ENCODE measurements around the gene RXFP1.

Gene RXFP1

DNA sequence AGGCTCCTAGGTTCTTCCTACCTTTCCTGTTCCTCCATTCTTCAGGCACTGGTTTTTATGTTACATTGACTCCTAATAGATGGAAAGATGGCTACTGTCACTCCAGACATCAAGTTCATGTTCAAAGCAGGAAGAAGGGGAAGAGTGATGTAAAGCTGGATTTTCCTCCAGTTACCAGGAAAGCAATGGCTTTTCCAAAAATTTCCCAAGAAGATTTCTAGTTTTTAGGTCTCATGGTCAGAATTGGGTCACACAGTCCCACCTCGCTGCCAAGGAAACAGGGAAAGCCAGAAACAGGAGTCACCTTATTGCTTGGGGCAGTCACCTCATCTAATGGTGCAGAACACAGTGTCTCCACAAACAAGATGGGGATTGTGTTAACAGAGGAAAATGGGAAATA lies 21.5 kb downstream of the RXFP1 start:
- DNase-seq, result no peak

DNA sequence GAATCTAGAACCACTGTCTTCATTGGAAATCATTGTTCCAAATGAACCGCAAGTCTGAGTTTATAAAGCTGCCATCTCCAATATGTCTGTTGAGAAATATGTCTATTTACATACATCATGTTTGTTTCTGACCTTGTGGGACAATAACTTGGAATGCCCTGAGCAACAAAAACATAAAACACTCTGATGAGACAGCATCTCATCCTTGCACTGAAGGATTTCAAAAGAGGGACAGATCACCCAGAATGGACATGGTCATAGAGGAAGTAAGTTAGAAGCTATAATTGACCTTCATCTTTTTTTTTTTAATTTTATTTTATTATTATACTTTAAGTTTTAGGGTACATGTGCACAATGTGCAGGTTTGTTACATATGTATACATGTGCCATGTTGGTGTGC lies 22.5 kb downstream of the RXFP1 start:
- no peak for DNase-seq

- DNase-seq, result no peak
Measured at GRCh38 chr4:158553364-158553763, 31.7 kb downstream of the RXFP1 start.

GRCh38 chr4:158560284-158560683 lies 38.6 kb downstream of the RXFP1 start:
- no peak for DNase-seq

DNA sequence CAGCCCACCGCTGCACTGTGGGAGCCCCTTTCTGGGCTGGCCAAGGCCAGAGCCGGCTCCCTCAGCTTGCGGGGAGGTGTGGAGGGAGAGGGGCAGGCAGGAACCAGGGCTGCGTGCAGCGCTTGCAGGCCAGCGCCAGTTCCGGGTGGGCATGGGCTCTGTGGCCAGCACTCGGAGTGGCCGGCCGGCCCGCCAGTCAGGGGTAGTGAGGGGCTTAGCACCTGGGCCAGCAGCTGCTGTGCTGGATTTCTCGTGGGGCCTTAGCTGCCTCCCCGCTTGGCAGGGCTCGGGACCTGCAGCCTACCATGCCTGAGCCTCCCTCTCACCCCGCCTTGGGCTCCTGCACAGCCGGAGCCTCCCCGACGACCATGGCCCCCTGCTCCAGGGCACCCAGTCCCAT lies 45.2 kb downstream of the RXFP1 start:
- DNase-seq, result no peak

DNA sequence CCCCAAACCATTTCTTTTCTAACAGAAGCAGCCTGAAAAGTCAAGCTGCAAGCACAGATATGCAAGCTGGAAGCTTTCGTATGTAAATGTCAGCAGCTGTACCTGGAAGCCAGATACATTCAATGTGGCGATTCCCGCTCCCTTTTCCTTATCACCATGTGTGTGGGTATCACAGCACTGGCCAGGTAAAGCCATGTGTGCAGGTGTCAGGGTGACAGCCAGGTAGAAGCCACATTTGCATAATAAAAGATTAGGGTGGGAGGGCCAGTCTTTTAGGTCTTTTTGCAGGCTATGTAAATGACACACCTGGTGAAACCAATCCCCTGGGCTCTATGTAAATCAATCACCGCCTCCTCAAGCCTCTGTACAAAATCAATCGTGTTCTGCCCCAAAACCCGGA lies 50.1 kb downstream of the RXFP1 start:
- DNase-seq, result no peak

GRCh38 chr4:158572608-158573007 lies 50.9 kb downstream of the RXFP1 start:
- DNase-seq, result no peak

DNA sequence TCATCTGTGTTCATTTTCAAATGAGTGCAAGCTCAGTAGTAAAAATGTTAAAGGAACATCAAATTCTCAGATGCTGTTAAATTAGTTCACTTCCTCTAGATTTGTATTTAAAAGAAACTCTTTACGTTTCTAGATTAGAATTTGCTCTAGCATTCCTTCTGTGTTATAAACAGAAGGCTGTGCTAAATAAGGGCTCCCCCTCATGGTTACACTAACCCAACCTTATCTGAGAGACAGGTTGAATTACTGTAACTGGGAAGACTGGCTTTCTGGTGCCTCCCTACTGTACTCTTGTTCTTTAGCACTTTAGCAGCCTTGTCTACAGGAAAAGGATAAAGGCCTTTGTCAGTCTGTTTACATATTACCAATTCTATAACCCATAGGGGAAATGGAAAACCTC lies 56.8 kb downstream of the RXFP1 start:
- DNase-seq, result no peak

DNA sequence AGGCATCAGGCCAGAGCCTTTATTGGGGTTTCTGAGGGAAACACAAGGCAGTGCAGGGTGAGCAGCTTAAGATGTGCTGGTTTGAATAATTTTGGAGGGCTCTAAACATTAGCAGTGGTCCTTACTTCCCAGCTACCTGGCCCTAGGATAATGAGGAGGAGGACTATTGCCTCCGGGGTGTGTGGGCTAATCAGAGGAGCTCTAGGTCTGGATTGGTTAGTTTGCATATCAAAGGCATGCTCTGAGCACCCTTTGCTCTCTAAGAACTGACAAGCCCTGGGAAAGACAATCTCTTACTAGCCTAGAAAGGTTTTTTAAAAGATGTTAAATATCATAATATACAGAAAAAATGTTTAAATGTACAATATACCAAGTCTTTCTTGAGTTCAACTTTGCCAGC lies 58.4 kb downstream of the RXFP1 start:
- DNase-seq, result no peak

GRCh38 chr4:158581161-158581560 lies 59.5 kb downstream of the RXFP1 start:
- DNase-seq, result no peak

DNA sequence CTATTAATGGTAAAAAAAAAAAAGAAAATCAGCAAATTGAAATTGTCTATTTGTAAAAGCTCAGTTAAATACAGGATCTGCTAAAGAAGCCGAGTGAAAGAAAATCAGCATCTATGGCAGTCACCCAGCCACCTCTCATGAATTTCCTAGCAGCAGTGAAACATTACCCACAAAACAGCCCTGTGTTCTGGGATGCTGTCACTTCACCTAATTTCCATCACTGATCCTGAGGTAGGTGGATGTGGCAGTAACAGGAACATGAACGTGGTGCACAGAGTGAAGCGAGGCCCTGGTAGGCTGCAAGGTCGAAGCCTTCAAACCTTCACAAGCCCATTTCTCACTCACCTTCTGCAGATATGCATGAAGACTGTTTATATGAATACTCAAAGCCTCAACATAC lies 65.2 kb downstream of the RXFP1 start:
- DNase-seq, result no peak

- DNase-seq, result no peak
Measured at GRCh38 chr4:158588285-158588684, 66.6 kb downstream of the RXFP1 start.

GRCh38 chr4:158588777-158589176 lies 67.1 kb downstream of the RXFP1 start:
- no peak for DNase-seq

DNA sequence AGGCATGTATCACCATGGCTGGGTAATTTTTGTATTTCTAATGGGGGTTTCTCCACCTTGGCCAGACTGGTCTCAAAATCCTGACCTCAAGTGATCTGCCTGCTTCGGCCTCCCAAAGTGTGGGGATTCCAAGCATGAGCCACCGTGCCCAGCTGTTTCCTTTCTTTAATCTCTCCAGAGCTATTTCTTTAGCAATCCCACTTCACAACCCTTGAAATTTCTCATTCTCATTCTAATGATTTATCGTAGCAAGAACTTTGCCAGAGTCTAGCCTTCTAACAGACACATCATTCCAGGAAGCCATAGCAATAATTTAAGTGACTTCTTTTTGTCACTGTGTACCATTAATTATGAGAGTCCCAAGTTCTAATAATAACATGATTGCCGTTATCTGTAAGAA lies 68.6 kb downstream of the RXFP1 start:
- no peak for DNase-seq

DNA sequence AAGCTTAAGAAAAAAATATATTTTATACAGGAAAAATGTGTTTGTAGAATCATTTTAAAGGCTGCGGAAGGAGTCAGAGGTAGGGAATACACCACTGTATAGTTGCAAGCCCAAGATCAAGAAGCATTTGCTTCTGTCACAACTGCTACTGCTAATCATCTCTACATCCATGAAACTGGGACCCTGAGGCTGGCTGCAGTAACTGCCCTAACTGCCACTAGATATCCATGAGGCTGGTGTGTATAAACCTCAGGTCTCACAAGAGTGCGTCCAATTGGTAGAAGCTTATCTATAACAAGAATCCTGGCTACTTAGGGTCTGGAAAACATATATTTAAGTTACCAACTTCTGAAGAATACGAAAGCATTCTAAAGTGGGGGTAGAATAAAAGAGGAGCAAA lies 69.1 kb downstream of the RXFP1 start:
- no peak for DNase-seq

- DNase-seq, result no peak
Measured at GRCh38 chr4:158597879-158598596, 76.4 kb downstream of the RXFP1 start.

GRCh38 chr4:158599150-158599549 lies 77.5 kb downstream of the RXFP1 start:
- DNase-seq, result no peak

- DNase-seq, result no peak
Measured at GRCh38 chr4:158599765-158600498, 78.2 kb downstream of the RXFP1 start.

GRCh38 chr4:158604369-158604768 lies 82.7 kb downstream of the RXFP1 start:
- no peak for DNase-seq

DNA sequence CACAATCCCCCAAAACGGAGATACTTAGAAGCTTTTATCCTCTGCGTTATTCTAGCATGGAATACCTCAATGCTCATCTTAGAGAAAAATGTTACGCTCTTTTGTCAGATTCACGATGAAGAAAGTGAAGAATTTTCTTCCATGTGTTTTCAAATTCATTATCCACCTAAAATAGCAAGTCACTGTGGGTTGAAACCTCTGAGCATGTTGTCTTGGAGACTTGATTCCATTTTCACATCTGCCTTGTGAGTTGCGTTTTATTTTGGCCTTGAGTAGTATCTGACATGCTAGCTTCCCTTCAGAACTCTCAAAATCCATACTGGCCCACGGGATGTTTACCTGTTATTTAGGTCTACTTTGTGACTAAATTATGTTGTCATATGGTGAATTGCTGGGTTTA lies 83.7 kb downstream of the RXFP1 start:
- no peak for DNase-seq

GRCh38 chr4:158606969-158607368 lies 85.3 kb downstream of the RXFP1 start:
- no peak for DNase-seq

DNA sequence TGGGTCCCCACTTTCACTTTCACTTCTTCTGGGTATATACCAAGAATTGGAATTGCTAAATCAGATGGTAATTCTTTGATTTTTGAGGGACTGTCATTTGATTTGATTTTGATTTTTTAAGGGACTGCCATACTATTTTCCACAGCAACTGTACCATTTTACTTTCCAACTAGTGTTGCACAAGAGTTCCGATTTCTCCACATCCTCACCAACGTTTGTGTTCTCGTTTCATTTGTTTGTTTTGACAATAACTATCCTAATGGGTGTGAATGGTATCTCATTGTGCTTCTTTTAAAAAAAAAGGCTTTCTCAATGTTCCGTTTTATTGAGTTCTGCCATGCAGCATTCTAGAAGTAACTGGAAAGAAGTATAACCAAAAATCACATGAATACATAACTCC lies 87.4 kb downstream of the RXFP1 start:
- DNase-seq, result no peak

DNA sequence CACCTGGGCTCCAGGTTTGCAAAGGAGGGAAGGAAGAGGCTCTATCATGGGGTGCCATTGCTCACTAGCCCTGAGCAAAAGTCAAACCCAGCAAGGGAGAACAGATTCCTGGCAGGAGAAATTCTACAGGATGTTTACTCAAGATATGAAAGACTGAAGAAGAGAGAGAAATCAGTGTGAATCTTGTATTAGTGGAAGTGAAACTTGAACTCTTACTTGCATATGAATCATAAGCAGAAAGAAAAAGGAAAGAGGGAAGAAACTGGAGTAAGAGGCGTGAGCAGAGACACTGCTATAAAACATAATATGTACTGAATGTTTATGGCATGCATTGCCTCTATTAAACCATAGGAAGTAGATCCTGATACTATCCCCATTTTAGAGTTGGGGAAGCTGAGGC lies 89.1 kb downstream of the RXFP1 start:
- no peak for DNase-seq

DNA sequence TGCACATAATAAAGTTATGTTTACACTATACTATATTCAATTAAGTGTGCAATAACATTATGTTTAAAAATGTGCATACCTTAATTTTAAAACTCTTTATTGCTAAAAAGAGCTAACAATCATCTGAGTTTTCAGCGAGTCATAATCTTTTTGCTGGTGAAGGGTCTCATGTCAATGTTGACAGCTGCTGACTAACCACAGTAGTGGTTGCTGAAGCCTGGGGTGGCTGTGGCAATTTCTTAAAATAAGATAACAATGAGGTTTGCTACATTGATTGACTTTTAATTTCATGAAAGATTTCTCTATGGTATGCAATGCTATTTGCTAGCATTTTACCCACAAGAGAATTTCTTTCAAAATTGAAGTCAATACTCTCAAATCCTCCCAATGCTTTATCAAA lies 91.4 kb downstream of the RXFP1 start:
- DNase-seq, result no peak

DNA sequence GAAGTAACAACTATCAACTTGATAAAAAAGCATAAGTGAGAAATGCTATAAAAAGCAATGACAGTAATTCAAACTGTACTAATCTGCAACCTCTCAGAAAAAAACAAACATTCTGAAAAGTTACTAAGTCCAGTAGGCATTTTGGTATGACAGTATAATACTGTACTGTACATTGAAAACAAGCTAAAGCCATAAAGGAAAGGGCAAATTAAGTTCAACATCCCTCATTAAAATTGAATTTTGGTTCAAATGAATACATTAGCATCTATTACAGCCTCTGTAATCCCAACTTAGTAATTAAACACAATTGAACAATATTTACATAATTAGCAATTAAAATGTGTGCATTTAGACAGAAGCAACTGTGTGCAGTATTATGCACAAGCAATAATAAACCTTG lies 96.3 kb downstream of the RXFP1 start:
- DNase-seq, result no peak

Data from activated naive CD4-positive, alpha-beta T cell treated with Interleukin-2 at 50 U/mL for 16 hours (primary cell).